GM10266 (cell line): ENCODE data around the gene RBM7.

Experiments used
- DNase-seq: peaks from one replicate; pipeline ENCODE4 v3.0.0; 2012; ENCODE audit errors: extremely low spot score
- TF ChIP-seq, protein P1 (sequence below): IDR thresholded peaks from 2 replicates; pipeline ENCODE4 v1.5.1; 2012; ENCODE audit warnings: mild to moderate bottlenecking, low read depth; ENCODE audit not compliant: control insufficient read depth, insufficient read depth; ENCODE audit errors: missing control alignments

Gene RBM7, protein sequence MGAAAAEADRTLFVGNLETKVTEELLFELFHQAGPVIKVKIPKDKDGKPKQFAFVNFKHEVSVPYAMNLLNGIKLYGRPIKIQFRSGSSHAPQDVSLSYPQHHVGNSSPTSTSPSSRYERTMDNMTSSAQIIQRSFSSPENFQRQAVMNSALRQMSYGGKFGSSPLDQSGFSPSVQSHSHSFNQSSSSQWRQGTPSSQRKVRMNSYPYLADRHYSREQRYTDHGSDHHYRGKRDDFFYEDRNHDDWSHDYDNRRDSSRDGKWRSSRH

DNA sequence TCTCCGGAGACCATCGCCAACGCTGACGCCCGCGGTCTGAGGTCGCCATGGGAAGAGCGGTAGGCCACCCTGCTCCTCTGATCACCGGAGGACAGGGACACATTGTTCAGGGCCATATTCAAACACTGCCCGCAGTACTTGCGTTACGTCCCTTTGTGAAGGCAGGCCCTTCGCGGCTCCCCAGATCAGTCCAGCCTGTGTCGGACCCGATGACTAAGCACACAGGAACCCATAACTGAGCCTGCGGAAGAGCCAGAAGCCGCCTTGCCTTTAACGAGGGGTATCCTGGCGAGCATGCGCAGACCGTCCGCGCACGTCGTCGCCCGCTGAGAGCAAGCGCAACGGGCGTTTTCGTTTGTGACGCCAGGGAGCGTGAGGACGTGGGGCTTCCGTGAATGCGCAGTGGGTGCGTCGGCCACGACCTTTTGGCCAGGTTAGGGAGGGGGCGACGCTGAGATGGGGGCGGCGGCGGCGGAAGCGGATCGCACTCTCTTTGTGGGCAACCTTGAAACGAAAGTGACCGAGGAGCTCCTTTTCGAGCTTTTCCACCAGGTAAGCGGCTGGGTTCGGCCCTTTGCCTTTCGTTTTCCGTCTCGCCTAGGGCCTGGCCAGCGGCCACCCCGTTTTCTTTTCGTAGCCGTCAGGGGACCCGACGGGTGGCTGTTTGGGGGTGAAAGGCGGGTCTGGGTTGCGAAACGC is at the start of gene RBM7, which contains the start of gene C11orf71:
RBM7 (plus strand) TSS at position 451 of the 699 bp plus-strand sequence; CDS start at position 457, 6 bp downstream.
C11orf71 (minus strand) TSS at position 296 of the 699 bp plus-strand sequence; CDS start at position 116, 180 bp downstream.
- peak; percentile 86 for DNase-seq
- TF ChIP-seq, protein P1, sequence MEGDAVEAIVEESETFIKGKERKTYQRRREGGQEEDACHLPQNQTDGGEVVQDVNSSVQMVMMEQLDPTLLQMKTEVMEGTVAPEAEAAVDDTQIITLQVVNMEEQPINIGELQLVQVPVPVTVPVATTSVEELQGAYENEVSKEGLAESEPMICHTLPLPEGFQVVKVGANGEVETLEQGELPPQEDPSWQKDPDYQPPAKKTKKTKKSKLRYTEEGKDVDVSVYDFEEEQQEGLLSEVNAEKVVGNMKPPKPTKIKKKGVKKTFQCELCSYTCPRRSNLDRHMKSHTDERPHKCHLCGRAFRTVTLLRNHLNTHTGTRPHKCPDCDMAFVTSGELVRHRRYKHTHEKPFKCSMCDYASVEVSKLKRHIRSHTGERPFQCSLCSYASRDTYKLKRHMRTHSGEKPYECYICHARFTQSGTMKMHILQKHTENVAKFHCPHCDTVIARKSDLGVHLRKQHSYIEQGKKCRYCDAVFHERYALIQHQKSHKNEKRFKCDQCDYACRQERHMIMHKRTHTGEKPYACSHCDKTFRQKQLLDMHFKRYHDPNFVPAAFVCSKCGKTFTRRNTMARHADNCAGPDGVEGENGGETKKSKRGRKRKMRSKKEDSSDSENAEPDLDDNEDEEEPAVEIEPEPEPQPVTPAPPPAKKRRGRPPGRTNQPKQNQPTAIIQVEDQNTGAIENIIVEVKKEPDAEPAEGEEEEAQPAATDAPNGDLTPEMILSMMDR, result no peak

DNA sequence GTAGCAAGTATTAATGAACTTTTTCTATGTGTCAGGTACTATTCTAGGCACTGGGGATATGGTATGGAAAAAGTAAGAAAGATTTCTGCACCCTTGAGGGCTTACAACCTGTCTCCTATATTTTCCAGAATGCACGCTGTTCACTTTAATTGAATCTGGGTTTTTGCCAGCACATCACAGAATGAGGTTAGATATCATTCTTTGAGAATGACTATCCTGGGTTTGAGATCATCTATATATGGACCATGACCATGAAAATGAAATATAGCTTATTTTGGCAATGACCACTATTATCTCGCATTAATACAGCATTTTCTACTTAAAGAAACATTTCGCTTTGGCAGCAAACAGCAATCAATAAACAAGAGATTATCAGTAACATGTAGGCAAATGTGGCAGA is 47.0 kb upstream of the RBM7 start:
- TF ChIP-seq, protein P1, result no peak
- no peak for DNase-seq

DNA sequence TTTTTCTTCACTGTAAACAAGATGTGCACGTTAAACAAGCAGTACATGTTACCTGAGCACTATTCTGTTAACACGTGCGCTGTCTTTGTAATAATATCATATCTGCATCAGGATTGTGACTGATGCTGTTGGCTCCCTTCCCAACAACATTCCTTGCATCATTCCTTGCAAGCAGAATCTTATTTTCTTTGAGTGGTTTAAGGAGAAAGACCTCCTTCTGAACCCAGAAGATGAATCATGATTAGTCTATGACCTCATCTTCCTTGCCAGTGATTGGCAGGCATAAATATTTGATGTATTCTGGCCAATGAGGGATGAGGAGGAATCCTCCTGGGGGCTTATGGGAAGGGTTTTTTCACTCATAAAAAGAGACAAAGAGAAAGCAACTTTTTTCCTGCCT is 46.4 kb upstream of the RBM7 start:
- no peak for DNase-seq
- TF ChIP-seq, protein P1, result no peak

DNA sequence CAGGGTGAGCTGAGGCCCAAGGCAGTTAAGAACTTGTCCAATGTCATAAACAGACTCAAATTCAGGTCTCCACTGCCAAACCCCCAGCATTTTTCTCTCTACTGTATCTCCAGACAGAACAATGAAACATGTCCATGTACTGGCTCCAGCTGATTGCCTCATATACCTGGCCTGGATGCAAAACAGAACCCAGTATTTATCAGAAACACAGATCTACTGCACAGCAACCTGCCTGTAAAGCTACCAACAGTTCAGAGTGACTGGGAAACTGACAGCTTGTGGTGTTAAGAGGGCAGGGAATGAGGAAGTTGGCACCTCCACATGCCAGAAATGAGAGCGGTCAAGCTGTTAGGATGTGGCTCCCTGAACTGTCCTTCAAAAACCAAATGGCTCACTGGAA is 41.8 kb upstream of the RBM7 start:
- TF ChIP-seq, protein P1, result no peak
- no peak for DNase-seq

DNA sequence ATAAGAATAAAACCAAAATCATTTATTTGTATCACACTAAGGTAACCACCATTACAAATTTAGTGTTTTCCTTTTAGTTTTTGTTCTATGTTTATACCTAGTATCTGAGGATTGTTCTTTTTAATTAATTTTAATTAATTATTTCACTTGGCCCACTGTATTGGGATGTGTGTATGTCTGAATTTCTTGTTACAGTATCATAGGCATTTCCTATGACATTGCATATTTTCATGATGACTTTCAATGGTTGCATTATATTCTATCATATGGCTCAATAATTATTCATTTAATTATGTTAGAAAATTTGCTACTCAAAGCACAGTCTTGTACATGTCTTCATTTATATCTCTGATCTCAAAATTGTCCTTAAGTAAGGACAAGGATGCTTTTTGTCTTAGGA is 41.1 kb upstream of the RBM7 start:
- no peak for DNase-seq
- TF ChIP-seq, protein P1, result no peak

DNA sequence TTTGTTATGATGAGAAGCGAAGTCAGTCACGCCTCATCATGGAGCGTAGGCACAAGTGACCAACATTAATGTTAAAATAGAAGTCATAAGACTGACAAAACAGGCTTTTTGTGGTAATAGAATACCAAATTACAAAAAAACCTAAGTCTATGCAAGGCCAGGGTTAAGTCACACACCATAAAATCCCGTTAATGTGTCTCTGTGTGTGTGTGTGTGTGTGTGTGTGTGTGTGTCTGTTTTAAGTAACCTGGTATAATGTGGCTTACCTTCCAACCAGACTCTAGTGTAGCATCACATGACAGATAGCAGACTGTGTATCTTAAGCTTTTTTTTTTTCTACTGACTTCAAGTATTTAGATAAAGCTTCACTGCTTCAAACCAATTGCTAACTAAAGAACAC is 38.1 kb upstream of the RBM7 start:
- DNase-seq, result no peak
- TF ChIP-seq, protein P1, result no peak

DNA sequence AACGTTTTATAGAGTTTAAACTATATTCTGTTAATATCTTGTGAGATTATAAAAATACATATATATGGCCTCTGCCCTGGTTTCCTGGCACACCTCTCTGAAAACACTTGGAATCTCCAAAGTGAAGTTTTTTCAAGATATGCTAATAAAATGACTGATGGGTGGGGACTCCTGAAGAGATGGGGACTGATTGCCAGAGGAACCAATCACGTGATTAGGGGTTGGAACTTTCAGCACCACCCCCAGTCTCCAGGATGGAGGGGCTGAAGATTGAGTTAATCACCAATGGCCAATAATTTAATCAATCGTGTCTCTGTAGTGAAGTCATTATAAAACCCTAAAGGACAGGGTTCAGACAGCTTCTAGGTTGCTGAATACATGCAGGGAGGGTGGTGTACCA is 37.5 kb upstream of the RBM7 start:
- TF ChIP-seq, protein P1, result no peak

More for the DNA sequence above, 37.5 kb upstream of the RBM7 start:
- DNase-seq, result no peak
